ENCODE data around the gene UNC93B1.
"Not testable (repeated sequence)": the region's sequence is repeated elsewhere in the genome, so short reads cannot be mapped to it uniquely, and the experiment has no call there.

DNA sequence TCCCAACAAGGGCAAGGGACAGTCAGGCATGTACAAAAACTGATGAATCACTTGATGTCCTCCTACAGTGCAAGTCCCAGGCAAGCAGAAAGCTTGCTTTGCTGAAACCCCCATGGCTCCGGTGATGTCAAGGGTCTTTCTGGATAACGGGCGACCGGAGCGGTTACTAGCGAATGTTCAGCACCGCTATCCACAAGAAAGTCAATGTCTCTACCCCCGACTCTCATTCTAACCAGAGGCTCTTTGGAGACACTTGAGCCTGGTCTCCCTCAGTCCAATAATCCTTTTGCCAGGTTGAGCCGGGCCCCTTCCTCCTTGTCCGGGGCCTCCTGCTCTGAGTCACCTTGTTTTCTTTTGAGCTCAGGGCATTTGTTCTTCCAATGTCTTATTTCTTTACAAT is 22.7 kb downstream of the UNC93B1 start:
- not testable (repeated sequence) for TF ChIP-seq POLR2AphosphoS5, EP300 (IDR thresholded peaks at IDR 0.05)
- TF ChIP-seq, protein P1, sequence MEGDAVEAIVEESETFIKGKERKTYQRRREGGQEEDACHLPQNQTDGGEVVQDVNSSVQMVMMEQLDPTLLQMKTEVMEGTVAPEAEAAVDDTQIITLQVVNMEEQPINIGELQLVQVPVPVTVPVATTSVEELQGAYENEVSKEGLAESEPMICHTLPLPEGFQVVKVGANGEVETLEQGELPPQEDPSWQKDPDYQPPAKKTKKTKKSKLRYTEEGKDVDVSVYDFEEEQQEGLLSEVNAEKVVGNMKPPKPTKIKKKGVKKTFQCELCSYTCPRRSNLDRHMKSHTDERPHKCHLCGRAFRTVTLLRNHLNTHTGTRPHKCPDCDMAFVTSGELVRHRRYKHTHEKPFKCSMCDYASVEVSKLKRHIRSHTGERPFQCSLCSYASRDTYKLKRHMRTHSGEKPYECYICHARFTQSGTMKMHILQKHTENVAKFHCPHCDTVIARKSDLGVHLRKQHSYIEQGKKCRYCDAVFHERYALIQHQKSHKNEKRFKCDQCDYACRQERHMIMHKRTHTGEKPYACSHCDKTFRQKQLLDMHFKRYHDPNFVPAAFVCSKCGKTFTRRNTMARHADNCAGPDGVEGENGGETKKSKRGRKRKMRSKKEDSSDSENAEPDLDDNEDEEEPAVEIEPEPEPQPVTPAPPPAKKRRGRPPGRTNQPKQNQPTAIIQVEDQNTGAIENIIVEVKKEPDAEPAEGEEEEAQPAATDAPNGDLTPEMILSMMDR (IDR thresholded peaks at IDR 0.05) = not testable (repeated sequence)
